Epithelial cell of proximal tubule (primary cell): ENCODE data around the gene RNF32. TPM values are rescaled to one million over a fixed set of nuclear protein-coding genes. Genes with fewer than 3 reads are reported as not detected.
A peak's percentile ranks its signal among the peaks of the same experiment; 100 is the strongest.

Experiments used
- DNase-seq: peaks from one replicate; pipeline ENCODE4 v3.0.0-alpha.2; 2011; ENCODE audit warnings: low read depth
- H3K4me3 ChIP-seq: 2 replicates; pipeline ENCODE4 v1.5.1; 2011; ENCODE audit warnings: low read depth, mild to moderate bottlenecking, low read length
- CTCF ChIP-seq: conservative IDR thresholded peaks from 2 replicates; pipeline ENCODE4 v1.5.1; 2012; ENCODE audit warnings: low read depth, mild to moderate bottlenecking, low read length
- total RNA-seq: library from RNA; depleted of rRNA; stranded (reverse); fragments of >200 nt; gene quantifications from 2 replicates; pipeline ENCODE4 v1.2.3, GENCODE V29; 2015

The RNF32 gene
- total RNA-seq, 1 donor from 2014 or later = 0.35 TPM

DNA sequence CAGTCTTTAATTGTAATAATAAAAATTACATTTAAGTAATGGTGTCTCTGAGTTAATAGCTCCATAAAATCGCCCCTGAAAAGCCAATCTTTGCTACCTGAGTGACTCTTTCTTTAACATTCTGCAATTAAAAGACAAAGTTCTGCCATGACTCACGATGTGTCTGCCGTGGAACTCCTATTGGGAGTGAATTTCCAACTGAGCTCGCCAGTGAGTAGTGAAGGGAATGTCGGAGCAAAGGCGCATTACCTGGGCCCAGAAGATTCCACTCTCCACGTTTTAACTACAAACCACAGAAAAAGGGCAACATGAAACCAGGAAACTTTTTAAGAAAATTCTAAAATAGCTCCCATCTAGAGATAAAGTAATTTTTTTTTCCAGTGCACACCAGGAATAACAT lies 36.9 kb upstream of the RNF32 start:
- H3K4me3 ChIP-seq = no peak overlapping the region
- TF ChIP-seq CTCF = no peak
- no peak for DNase-seq

DNA sequence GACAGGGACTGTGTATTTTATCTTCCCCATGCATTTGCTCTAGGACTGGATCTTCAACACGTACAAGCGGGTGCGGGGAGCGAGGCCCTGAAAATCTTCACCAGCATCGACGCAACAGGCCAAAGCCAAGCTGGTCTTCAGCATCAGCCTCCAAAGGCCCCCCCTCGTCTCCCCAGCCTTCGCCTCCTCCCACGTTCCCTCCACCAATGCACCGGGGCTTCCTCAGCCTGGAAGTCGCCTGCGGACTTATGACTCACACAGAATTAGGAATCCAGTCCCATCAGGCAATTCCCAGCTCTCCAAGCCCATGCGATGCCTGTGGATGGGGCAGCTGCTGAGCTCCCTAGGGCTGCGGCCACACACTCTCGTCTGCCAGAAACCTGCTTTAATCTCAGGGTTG lies 36.3 kb upstream of the RNF32 start:
- TF ChIP-seq CTCF = no peak
- DNase-seq = no peak
- H3K4me3 ChIP-seq = no peak overlapping the region

GRCh38 chr7:156604836-156605695 lies 35.5 kb upstream of the RNF32 start:
- H3K4me3 ChIP-seq = no peak overlapping the region
- no peak for DNase-seq
- TF ChIP-seq CTCF = no peak

DNA sequence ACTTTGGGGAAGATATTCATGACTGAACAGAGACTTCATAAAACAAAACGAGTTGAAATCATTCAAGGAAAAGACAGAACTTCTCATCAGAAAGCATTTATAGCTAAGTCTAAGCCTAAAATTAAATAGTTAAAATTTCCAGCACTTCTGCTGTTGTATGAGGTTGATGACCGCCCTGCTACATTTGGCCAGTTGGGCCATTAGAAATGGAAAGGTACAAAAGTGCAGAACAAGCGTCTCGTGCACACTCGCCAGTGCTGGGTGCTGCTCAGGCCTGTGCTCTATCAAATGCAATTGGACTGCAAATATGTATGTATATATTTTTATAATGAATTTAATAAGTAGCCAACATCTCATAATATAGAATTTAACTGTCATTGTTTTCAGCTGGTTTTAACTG lies 34.4 kb upstream of the RNF32 start:
- no peak overlapping the region for H3K4me3 ChIP-seq
- TF ChIP-seq CTCF = no peak
- DNase-seq = no peak

GRCh38 chr7:156606691-156607331 lies 33.8 kb upstream of the RNF32 start:
- no peak overlapping the region for H3K4me3 ChIP-seq
- no peak for TF ChIP-seq CTCF
- no peak for DNase-seq

- H3K4me3 ChIP-seq = peak overlapping the region; percentile 49
- DNase-seq = no peak
- TF ChIP-seq CTCF = no peak
These were observed 33.0 kb upstream of the RNF32 start for GRCh38 chr7:156607332-156608172.
